GM19193 (cell line): Measurements from ENCODE around the gene MEGF11.

ENCODE experiments used
- POLR2A ChIP-seq: IDR thresholded peaks from 4 replicates; pipeline ENCODE4 v1.6.1; 2011; ENCODE audit not compliant: insufficient read depth, insufficient read length; ENCODE audit errors: extremely low read depth

The MEGF11 gene

DNA sequence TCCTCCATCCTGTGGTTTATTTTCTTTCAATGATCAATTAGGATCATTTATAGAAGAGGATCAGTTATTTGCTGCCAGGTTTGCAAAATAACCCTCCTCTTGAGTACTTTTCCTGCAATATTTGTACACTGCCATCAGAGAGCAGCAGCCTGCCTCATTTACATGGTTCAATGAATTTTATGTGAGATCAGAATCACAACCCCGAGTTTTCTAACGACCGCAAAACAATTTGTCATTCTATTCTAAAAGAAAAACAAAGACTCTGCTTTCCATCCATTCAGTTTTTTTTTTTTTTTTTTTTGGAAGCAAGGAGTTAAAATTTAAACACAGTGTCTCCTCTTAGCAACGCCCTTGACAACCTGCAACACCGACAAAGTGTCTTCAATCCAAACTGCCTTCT lies 237.4 kb downstream of the MEGF11 start:
- TF ChIP-seq POLR2A: no peak

DNA sequence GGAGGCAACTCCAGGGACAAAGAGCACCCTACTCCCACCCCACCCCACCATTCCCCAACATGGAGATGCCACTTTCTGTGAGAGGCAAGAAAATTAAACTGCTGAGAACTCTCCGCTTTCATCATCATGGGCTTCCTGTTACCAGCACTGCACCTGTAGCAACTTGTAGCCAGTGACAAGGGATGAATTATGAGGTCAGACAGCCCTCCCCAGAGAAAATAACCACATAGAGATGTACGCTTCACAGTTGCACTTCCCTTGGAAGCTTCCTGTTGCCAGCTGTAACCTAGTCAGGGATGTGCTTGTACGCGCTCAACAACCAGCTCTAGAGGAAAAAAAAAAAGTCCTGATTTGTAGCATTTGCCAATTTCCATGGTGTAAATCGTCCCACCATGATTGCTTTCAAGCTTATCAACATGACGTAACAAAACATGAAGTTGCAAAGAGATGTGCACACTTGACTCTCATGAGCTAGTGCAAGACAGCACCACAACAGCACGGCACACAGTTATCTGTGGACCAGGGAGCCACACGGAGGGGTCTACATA lies 238.8 kb downstream of the MEGF11 start:
- TF ChIP-seq POLR2A: no peak

DNA sequence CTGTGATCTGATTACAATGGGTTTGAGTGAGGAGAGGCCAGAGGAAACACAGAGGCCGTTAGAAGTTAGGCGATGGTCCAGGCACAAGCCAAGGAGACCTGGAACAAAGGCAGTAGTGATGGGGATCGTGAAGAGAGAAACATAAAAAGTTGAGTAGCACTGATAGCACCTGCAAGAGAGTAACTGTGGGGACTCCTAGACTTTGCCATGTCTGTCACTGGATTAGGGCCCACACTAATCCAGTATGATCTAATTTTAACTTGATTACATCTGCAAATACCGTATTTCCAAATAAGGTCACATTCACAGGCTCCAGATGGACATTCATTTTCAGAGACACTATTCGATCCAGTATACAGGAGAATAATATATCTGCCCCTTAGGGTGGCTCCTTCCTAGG lies 239.5 kb downstream of the MEGF11 start:
- TF ChIP-seq POLR2A: no peak

DNA sequence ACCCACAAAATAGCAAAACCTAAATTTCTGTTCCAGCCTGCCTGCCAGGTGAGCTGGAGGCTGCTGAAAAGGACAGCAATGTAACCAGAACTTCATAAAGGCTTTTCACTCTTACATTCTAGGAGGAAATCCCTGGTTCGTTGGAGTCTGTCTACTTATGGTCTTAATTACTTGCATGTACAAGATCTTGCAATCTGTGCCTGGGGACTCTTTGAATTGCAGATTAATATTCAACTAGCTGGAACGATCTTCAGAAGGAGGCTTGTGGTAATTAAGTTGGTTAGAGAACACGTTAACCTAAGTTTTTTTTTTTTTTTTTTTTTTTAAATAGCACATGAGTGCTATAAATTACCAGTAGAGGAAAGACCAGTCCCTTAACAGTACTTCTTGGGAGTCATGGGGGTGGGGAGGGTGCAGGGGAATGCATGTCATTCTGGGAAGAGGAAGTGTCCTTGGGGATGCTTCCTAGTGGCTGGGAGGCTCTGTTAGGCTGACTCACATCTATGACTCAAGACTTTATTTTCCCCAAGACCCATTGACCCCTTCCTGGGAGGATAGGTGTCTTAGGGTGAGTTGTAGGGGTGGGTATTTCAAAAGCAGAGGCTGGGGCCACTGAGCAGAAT lies 244.5 kb downstream of the MEGF11 start:
- no peak for TF ChIP-seq POLR2A

DNA sequence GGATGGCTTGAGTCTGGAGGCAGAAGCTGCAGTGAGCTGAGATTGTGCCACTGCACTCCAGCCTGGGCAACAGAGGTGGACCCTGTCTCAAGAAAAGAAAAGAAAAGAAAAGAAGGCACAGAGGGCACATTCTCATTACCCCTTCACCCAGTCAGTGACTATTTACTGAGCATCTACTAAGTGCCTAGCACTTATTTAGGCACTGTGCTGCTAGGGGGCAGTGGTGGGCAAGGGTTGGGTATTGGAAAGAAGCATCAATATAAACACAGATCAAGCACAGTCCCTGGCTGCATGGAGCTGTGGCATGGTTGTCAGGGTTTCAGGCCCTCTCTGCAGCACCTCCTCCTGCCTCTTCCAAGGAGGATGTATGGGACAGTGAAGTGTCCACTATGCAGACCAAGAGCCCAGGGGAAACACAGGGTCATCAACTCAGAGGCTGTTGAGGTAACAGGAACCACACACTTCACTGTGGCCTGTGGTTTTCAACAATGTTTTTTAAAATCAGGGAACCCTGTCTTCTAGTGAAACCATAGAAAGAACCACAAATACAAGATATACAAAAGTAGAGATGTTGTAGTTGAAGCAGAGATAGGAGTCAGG lies 245.8 kb downstream of the MEGF11 start:
- no peak for TF ChIP-seq POLR2A

DNA sequence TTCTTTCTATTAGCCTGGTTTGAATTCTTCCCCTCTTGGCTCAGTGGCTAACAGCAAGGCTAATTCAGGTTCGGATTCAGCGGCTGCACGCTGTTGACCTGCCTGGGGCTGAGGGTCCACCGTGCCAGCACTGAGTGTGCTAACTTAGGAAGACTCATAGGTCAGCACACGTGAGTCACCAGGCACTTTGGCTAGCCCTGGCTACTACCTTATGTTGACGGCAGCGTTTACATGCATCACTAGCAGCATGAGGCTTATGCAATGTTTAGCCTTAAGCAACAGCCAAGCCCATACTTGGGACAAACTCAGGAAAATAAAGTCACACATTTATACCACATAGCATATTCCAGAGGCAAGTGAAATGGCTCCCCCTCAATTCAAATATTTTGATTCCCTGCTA lies 246.6 kb downstream of the MEGF11 start:
- TF ChIP-seq POLR2A: no peak

DNA sequence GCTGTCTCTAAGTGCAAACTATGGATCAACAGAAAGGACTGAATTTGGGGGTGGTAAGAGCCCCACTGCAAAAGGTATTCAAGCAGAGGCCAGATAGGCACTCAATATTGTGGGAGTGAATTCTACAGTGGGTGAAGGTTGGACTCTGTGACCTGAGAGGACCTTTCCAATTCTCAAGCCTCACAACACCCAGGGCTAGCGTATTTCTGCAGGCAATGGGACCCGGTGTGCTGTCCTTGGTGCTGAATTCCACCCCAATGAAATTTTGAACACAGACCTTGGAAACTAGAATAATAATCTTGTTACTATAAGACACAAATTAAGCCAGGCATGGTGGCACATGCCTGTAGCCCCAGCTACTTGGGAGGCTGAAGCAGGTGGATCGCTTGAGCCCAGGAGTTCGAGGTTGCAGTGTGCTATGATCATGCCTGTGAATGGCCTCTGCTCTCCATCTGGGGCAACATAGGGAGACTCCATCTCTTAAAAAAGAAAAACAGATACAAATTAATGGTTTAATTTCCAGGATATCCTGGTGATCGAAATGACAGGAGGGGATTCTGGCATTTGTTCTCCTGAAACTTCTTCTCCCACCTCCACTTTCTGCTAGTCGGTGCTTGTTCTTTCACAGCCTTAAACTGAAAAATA lies 248.8 kb downstream of the MEGF11 start:
- TF ChIP-seq POLR2A: no peak

DNA sequence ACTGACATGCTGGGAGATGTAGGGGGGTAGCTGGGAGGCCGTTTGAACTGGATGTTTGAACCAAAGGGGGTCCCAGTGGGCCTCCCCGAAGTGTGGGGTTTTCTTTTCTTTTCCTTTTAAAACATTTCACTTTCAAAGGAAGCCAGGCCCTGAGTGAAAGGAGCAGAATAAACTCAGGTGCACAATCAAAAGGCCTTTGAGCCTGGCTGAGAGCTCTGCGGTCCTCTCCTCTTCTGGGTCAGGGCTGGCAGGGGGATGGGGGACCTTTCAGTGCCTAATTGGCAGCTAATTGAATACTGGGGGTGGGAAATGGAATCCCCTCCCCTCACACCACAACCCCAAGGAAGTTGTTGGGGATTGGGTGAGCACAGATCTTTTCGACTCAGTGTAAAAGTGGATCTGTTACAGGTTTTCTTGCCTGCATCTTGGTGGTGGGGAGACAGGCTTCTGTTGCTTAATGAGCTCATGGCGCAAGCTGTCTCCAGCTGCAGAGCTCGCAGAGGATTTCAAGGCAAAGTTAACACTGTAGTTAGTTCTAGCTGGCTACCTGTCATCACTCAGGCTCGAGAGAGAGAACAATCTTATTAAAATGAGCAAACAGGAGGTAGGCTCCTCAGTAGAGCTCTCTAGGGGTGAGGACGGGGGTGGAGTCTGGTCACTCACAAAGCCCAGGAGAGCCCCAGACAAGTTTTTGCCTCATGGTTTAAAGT lies 251.7 kb downstream of the MEGF11 start:
- TF ChIP-seq POLR2A: no peak

DNA sequence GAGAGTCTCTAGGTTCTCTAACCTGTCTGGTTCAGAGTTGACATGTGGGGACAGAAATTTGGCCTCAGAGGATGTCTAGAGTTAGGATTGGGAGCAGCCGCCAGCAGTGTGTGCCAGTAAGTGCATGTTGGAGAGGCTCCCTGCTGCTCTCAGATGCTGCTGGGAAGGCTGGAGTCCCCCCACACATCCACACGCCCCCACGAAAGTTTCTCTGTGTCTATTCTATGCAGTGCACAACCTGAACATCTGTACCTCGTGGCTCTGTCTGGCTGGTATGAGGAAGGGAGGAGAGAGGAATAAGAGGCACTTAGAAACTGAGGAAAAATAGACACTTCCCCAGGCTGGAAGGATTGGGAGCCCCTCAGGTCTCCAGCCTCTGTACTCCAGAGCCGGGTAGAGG lies 252.5 kb downstream of the MEGF11 start:
- TF ChIP-seq POLR2A: no peak

DNA sequence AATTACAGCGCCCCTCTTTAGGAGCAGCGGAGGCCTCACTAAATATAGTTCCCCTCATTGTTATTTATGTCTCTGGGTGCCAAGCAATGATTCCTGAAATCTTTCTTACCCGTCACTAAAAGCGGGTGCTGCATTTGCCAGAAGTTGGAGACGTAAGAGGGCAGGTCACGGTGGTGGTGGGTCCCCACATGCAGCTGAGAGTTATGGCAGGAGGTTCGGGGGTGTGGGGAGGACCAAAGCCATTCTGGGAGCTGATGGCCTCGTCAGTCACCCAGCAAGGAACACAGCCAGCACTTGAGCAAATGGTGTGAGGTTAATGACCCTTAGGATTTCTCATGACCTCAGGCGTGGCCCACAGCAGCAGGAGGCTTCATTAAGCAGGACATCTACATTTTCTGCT lies 255.1 kb downstream of the MEGF11 start:
- TF ChIP-seq POLR2A: no peak

DNA sequence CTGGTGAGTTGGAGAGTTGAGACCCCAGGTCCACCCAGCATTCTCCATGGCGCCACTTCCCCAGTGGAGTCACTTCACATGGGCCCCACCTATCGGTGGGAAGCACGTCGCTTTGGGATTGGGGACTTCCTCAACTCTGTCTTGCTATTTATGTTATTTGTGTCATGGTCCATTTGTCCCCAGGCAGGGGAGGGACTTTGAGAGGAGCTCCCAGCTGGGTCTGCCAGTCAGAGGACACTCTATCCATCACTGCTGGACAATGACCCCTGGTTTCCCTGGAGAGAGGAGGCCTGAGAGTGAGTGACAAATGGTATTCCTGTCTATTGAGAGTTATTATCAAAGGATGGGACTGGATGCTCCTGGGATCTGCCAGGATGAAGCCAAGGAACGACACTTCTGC lies 256.6 kb downstream of the MEGF11 start:
- no peak for TF ChIP-seq POLR2A

DNA sequence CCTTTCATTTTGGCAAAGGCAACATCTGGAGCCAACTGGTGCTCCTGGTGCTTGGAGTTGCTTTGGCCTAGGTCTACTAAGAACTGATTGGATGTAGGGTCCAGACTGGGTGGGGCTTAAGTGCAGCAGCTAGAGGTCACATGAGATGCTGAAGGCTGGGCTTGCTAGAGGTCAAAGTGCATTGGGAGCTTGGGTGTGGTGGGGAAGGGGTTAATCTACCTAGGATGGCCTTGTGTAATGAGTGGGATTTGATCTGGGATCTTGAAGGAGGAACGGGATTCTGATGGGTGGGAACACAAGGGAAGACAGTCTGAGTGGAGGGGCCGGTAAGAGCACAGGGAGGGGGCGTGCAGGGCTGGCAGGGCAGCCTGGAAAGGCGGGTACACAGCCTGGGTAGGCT lies 258.7 kb downstream of the MEGF11 start:
- TF ChIP-seq POLR2A: no peak

DNA sequence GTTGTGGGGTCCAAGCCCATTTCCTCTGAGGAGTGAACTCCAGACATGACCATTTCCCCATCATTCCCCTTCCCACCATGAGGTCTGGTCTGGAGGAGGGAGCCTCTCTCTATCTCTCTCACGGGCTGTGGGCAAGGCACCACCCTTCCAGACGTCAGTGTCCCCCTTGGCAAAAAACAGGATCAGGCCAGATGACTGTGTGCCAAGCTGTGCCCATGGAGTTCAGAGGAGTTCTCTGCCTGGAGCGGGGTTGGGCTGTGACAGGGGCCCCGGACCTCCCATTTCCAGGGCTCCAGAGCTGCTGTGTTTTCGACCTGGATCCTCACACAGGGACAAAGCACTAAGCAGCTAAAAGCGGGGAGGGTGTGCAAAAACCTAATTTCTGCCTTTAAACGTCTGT lies 259.8 kb downstream of the MEGF11 start:
- no peak for TF ChIP-seq POLR2A

DNA sequence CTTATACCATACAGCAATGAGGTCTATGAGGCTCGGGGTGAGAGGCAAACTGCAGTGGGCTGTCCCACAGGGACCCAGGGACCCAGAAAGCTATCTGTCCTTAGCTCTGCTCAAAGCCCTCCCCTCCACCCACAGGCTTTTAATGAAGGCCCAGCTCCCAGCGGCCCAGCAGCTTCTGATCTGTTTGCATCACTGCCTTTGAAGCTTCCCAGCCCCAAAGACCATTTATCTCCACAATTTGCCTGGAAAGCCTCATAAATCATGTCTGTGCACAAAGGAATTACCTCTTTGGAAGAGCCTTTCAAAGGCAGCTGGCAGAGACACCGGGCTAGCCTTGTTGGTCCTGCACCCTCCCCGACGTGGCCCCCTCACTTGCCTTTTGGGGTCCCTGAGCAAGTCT lies 260.3 kb downstream of the MEGF11 start:
- TF ChIP-seq POLR2A: no peak

DNA sequence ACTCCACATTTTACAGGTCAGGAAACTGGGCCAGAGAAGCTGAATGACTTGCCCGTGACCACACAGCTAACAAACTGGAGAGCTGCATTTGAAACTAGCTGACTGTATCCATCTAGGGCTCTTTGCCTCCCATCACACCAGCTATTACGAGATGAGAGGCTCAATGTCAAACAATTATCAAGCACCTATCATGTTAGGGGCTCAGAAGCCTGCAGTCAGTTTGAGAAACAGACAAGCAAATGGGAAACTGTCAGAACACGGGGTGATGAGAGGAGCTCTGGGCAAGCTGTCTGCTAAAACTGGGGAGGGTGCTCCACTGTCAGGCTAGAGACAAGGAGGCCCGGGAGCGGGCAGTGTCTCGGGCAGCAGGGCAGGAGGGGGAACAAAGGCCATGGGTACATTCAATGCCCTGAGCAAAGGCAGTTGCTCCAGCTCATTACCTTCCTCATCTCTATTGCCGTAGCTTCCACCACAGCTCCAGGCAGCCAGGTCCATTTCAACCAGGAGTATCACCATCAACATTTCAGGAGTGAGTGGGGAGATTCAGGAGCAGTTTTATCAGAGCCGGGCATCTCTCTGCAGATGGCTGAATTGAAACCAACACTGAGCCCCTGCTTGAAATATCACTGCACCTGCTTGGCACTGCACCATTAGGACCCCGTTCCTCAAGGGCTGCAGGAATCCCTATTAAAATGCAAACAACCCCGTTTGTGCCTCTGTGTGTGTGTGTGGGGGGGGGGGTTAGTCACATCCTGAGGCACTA lies 261.6 kb downstream of the MEGF11 start:
- no peak for TF ChIP-seq POLR2A
